Urothelium cell line (cell line): ENCODE measurements around the gene ETV1.
"Not testable (repeated sequence)": the region's sequence is repeated elsewhere in the genome, so short reads cannot be mapped to it uniquely, and the experiment has no call there.

Experiments used
- DNase-seq: peaks from one replicate; pipeline ENCODE4 v3.0.0; 2011; ENCODE audit warnings: low spot score, mixed read lengths
- FAIRE-seq: peaks from 2 replicates; lab custom pipeline; 2011; peaks lifted over from hg19 to GRCh38; lab: Jason Lieb, UNC

ETV1 gene

GRCh38 chr7:13933536-13933935 is 55.9 kb downstream of the ETV1 start:
- DNase-seq: no peak

GRCh38 chr7:13933091-13933490 is 56.4 kb downstream of the ETV1 start:
- FAIRE-seq (no peak), DNase-seq (no peak)

More at GRCh38 chr7:13933536-13933935, 55.9 kb downstream of the ETV1 start:
- FAIRE-seq: no peak

GRCh38 chr7:13932131-13932530 is 57.3 kb downstream of the ETV1 start:
- DNase-seq (no peak), FAIRE-seq (no peak)

GRCh38 chr7:13921062-13921461 is 68.4 kb downstream of the ETV1 start:
- DNase-seq: no peak
- FAIRE-seq: no peak

DNA sequence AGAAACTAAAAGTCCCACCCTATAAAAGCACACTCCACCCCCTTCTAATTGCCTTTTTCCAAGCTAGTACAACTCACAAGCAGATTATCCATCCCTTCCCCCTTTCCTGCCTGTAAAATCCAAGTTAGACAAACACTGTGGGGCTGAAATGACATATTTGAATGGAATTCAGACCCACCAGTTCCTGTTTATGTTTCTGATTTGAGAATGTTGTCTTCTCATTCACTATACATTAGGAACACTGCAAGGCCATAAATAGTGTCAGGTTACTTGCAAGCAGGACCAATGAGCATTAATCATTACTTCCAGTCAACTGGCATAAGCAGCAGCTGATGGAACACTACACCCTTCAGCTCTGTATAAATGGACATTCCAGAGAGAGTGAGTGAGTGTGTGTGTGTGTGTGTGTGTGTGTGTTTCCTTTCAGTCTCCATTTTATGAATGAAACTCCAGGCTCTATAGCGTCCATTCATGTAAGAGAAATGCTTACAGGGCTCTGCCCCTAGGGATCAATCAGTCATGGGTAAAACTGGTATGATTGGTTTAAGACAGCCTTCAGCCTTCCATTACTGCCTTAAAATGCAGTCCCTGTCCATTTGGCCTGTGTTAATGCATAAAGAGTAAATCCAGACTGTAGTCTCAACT is 69.3 kb downstream of the ETV1 start:
- DNase-seq (peak; percentile 69), FAIRE-seq (peak; percentile 91)

DNA sequence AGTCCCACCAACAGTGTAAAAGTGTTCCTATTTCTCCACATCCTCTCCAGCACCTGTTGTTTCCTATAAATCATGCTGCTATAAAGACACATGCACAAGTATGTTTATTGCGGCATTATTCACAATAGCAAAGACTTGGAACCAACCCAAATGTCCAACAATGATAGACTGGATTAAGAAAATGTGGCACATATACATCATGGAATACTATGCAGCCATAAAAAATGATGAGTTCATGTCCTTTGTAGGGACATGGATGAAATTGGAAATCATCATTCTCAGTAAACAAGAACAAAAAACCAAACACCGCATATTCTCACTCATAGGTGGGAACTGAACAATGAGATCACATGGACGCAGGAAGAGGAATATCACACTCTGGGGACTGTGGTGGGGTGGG is 71.1 kb downstream of the ETV1 start:
- FAIRE-seq, DNase-seq: not testable (repeated sequence)

DNA sequence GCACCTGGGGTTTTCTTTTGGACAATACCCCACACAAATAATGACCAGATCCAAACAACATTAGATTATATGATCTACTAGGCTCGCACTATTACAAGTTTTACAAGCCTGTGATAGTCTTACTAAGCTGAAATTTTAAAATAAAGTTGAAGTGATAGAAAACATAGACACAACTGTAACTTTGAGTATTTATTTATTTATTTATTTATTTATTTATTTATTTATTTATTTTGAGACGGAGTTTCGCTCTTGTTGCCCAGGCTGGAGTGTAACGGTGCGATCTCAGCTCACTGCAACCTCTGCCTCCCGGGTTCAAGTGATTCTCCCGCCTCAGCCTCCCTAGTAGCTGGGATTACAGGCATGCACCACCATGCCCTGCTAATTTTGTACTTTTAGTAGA is 72.4 kb downstream of the ETV1 start:
- FAIRE-seq, DNase-seq: not testable (repeated sequence)

- no peak for DNase-seq
- FAIRE-seq: no peak
These were observed 73.6 kb downstream of the ETV1 start for GRCh38 chr7:13915891-13916290.

DNA sequence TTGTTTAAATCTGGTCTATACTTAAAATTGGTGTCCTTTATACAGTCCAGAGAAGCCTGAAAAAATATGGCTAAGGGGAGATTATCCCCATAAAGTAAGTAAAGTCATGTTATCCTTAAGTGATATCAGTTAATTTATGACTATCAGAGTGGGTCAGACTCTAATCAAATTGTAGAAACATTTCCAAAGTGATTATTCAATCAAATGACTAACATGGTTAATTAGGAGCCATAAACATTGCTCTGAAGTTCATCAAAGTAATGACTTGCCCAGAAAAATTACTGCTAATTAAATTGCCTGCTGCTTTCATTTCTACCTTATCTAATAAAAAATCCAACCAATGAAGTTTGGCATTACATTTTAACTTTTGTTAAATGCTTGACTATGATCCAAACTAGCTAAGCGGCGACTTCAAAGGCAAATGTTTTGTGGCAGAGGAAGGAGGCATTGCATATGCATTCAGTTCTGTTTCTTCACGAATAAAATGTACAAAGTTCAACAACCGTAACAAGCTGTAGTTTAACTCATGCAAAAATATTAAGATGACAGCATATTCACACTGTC is 76.7 kb downstream of the ETV1 start:
- DNase-seq: no peak
- FAIRE-seq: no peak

DNA sequence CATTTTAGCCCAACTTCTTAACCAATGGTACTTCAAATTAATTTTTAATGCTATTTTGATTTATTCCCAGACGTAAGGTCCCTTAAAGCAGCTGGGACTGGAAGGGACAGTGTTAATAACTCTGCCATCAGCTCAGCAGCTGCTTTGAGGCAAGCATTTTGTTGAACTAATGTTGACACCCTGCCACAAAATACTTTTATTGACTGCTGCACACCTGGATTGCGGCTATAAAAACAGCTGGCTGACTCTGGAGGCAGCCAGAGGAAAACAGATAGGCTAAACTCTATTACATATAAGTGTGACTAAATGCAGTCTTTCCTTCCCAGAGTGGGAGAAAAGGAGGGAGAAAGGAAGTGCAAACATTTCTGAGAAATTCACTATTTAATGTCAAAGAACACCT is 77.6 kb downstream of the ETV1 start:
- no peak for FAIRE-seq

GRCh38 chr7:13910805-13911551 is 78.5 kb downstream of the ETV1 start:
- no peak for FAIRE-seq
- no peak for DNase-seq

More for the DNA sequence above, 77.6 kb downstream of the ETV1 start:
- no peak for DNase-seq

- no peak for DNase-seq
- no peak for FAIRE-seq
These were observed 80.6 kb downstream of the ETV1 start for GRCh38 chr7:13908667-13909397.

- FAIRE-seq (no peak), DNase-seq (no peak)
These were observed 81.6 kb downstream of the ETV1 start for GRCh38 chr7:13907831-13908230.

GRCh38 chr7:13904689-13905088 is 84.8 kb downstream of the ETV1 start:
- no peak for DNase-seq
- FAIRE-seq: no peak

GRCh38 chr7:13904007-13904406 is 85.5 kb downstream of the ETV1 start:
- DNase-seq: no peak
- FAIRE-seq: no peak

GRCh38 chr7:13901577-13901976 is 87.9 kb downstream of the ETV1 start:
- DNase-seq (no peak), FAIRE-seq (no peak)

DNA sequence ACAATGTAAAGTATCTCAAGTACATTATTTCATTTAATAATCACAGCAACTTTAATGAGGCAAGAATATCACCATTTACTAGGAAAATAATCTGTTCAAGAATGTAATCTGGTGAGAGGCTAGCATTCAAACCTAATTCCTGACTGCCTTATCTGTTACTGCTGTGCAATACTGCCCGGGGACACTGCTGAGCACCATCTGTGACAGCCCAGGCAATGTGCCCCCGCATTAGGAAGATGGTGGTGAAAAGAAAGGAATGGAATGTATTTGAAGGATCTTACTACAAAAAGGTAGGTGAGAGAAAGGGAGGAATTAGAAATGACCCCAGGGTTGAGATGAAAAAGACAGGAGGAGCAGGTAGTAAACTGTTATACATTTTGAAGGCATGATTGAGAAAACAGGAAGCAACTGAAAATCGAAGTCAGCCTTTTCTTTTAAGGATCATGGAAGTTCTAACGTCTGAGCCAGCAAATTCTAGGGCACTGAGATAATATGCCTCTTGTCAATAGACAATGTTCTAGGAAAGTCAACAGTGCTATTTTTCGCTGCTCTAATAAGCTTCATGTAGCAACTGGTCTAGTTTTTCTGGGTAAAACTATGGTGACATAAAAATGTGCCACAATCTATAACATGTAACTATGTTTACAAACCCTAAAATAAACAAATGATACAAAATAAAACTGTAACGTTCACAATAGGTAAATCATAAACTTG is 90.4 kb downstream of the ETV1 start:
- FAIRE-seq (no peak), DNase-seq (no peak)

GRCh38 chr7:13897819-13898218 is 91.6 kb downstream of the ETV1 start:
- FAIRE-seq (no peak), DNase-seq (no peak)

GRCh38 chr7:13894954-13895353 is 94.5 kb downstream of the ETV1 start:
- DNase-seq (no peak), FAIRE-seq (no peak)

GRCh38 chr7:13894377-13894776 is 95.1 kb downstream of the ETV1 start:
- DNase-seq: no peak
- FAIRE-seq: no peak

DNA sequence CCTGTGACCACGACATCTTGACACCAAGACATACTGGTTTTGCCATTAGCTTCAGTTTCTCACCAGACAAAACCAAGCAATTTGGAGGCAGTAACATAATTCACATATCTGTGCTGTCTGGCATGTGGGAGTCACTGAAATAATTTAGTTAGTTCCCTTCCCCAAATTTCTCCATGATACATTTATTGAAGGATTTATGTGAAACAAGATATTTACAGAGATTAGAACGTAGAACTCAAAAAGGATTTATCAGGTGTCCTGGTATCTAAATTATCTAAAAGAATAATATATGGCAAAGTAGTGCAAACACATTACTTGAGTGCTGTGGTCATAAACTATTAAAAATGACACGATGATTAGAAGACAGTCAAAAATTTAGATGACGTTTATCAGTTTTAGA is 98.7 kb downstream of the ETV1 start:
- FAIRE-seq (no peak), DNase-seq (no peak)
